ENCODE data around the gene SLC13A4. TPM values are rescaled to one million over a fixed set of nuclear protein-coding genes. Genes with fewer than 3 reads are reported as not detected.

The SLC13A4 gene
- total RNA-seq, 2 experiments from 2014 or later, result not detected

GRCh38 chr7:135742371-135742770 is 14.4 kb upstream of the SLC13A4 start:
- CTCF ChIA-PET (ENCODE audit: unreplicated experiment), result no interaction called here
- Histone ChIP-seq H4K20me1 (ENCODE audit: insufficient read depth, low read length) (no peaks in the 10 kb centered on the region), H2AFZ (ENCODE audit: low read length) (no peak overlapping the region), H3K9me3 (ENCODE audit: low read length) (no peaks in the 10 kb centered on the region), H3K27ac (ENCODE audit: low read depth, low read length, poor library complexity, severe bottlenecking) (no peak overlapping the region), H3K36me3 (ENCODE audit: insufficient read depth, low read length) (no peaks in the 10 kb centered on the region), H3K79me2 (ENCODE audit: insufficient read depth, low read depth, low read length) (no peaks in the 10 kb centered on the region), H3K4me1 (ENCODE audit: insufficient read depth, low read length, poor library complexity, severe bottlenecking) (no peaks in the 10 kb centered on the region), H3K9me2 (ENCODE audit: insufficient read depth, low read length) (no peaks in the 10 kb centered on the region), H3K4me3 (ENCODE audit: low read depth, low read length, poor library complexity, severe bottlenecking) (no peak overlapping the region), H3K4me2 (ENCODE audit: low read length) (no peak overlapping the region)
- no peak for TF ChIP-seq CTCF (conservative IDR thresholded peaks at IDR 0.05; ENCODE audit: low read length)
- TF ChIP-seq EZH2phosphoT487 (IDR thresholded peaks at IDR 0.05; ENCODE audit: borderline replicate concordance, low read depth, low read length), result no peak
- no TSS peak for BruUV-seq (replicated peaks)
- POLR2A ChIA-PET, result interaction anchor here (0.6 to 0.9 kb wide), 3 partner anchors 29 to 422 kb away, joined by 3 to 4 read pairs (median 4); no protein-coding TSS in a partner anchor
- intact Hi-C loops (cut with micrococcal nuclease; ENCODE audit: unreplicated experiment), result no loop called here
- no peak for DNase-seq (ENCODE audit: low spot score)

DNA sequence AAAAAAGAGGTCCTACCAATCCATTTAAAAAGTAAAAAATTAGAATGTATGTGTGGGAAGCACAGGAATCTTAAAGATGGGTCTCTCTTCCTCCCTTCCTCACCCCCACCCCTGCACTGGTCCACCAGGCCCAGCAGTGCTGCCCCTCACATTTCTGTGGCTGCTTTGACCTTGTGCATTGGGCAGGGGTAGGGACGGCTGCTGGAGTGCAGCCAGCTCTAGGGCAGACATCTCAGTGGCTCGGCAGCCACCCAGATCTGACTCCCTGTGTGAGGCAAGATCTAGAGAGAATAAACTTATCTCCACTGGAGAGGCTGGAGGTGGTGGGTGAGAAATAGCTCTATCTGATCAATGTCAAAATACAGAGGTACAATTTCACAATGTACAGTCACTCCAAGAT is 13.9 kb upstream of the SLC13A4 start:
- TF ChIP-seq CTCF (conservative IDR thresholded peaks at IDR 0.05; ENCODE audit: low read length) (no peak), EZH2phosphoT487 (IDR thresholded peaks at IDR 0.05; ENCODE audit: borderline replicate concordance, low read depth, low read length) (no peak)
- no peaks in the 10 kb centered on the region for H3K4me1 ChIP-seq (ENCODE audit: insufficient read depth, low read length, poor library complexity, severe bottlenecking)
- H3K4me2 ChIP-seq (ENCODE audit: low read length), result no peak overlapping the region
- POLR2A ChIA-PET, result interaction anchor here (0.6 to 1.0 kb wide), 4 partner anchors 29 to 636 kb away, joined by 3 to 4 read pairs (median 3); no protein-coding TSS in a partner anchor
- H2AFZ ChIP-seq (ENCODE audit: low read length), result no peak overlapping the region
- H3K36me3 ChIP-seq (ENCODE audit: insufficient read depth, low read length), result no peaks in the 10 kb centered on the region
- no peaks in the 10 kb centered on the region for H3K9me2 ChIP-seq (ENCODE audit: insufficient read depth, low read length)
- H3K9me3 ChIP-seq (ENCODE audit: low read length), result no peaks in the 10 kb centered on the region
- H3K79me2 ChIP-seq (ENCODE audit: insufficient read depth, low read depth, low read length), result no peaks in the 10 kb centered on the region
- H4K20me1 ChIP-seq (ENCODE audit: insufficient read depth, low read length), result no peaks in the 10 kb centered on the region
- no peak overlapping the region for H3K27ac ChIP-seq (ENCODE audit: low read depth, low read length, poor library complexity, severe bottlenecking)
- no peak overlapping the region for H3K4me3 ChIP-seq (ENCODE audit: low read depth, low read length, poor library complexity, severe bottlenecking)
- CTCF ChIA-PET (ENCODE audit: unreplicated experiment), result no interaction called here
- intact Hi-C loops (cut with micrococcal nuclease; ENCODE audit: unreplicated experiment), result no loop called here
- no peak for DNase-seq (ENCODE audit: low spot score)
- BruUV-seq (replicated peaks), result no TSS peak

DNA sequence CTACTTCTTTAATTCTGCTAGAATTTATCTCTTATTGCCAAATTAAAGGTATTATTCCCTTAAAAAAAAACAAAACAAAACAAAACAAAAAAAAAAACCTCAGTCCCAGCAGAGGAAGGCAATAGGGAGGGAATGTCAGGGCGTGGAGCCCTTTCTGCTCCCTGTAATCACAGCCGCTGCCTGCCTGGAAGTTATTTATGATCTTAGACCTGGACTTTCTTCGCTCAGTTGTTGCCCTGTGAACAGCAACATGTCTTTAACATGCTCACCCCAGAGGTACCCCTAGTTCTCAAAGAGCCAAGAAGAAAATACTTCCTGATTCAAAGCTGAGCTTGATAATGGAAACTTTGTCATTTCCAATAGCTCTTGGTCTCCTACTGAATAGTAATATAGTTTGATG is 12.9 kb upstream of the SLC13A4 start:
- Histone ChIP-seq H3K9me3 (ENCODE audit: low read length) (no peaks in the 10 kb centered on the region), H3K79me2 (ENCODE audit: insufficient read depth, low read depth, low read length) (no peaks in the 10 kb centered on the region), H3K9me2 (ENCODE audit: insufficient read depth, low read length) (no peaks in the 10 kb centered on the region), H3K36me3 (ENCODE audit: insufficient read depth, low read length) (no peaks in the 10 kb centered on the region), H3K4me1 (ENCODE audit: insufficient read depth, low read length, poor library complexity, severe bottlenecking) (no peaks in the 10 kb centered on the region), H3K27ac (ENCODE audit: low read depth, low read length, poor library complexity, severe bottlenecking) (no peak overlapping the region), H4K20me1 (ENCODE audit: insufficient read depth, low read length) (no peaks in the 10 kb centered on the region), H2AFZ (ENCODE audit: low read length) (no peak overlapping the region), H3K4me3 (ENCODE audit: low read depth, low read length, poor library complexity, severe bottlenecking) (no peak overlapping the region), H3K4me2 (ENCODE audit: low read length) (no peak overlapping the region)
- ChIA-PET CTCF (ENCODE audit: unreplicated experiment) (no interaction called here), POLR2A (interaction anchor here (1.0 to 1.8 kb wide), 2 partner anchors 15 to 30 kb away, joined by 3 to 5 read pairs; no protein-coding TSS in a partner anchor)
- intact Hi-C loops (cut with micrococcal nuclease; ENCODE audit: unreplicated experiment), result no loop called here
- TF ChIP-seq EZH2phosphoT487 (IDR thresholded peaks at IDR 0.05; ENCODE audit: borderline replicate concordance, low read depth, low read length), result no peak
- TF ChIP-seq CTCF (conservative IDR thresholded peaks at IDR 0.05; ENCODE audit: low read length), result no peak
- no TSS peak for BruUV-seq (replicated peaks)
- no peak for DNase-seq (ENCODE audit: low spot score)

Data from OCI-LY7 (cell line).